Smooth muscle cell (in vitro differentiated cells): ENCODE results near the gene KASH5. TPM values are rescaled to one million over a fixed set of nuclear protein-coding genes. Genes with fewer than 3 reads are reported as not detected.

Source experiments
- DNase-seq: peaks from one replicate; lab custom pipeline; 2025; ENCODE audit not compliant: unreplicated experiment; lab: John Stamatoyannopoulos, UW
- H2AFZ ChIP-seq: fragments of 200-600 bp; sonication (generic); 2 replicates; pipeline ENCODE4 v1.6.0; 2016; ENCODE audit warnings: antibody characterized with exemption, low read depth, mild to moderate bottlenecking
- H3F3A ChIP-seq: fragments of 200-600 bp; sonication (generic); 2 replicates; pipeline ENCODE4 v1.6.0; 2017; ENCODE audit warnings: antibody characterized with exemption, low read depth
- H3K27ac ChIP-seq: fragments of 200-600 bp; sonication (generic); 2 replicates; pipeline ENCODE4 v1.5.1; 2016; ENCODE audit warnings: low read depth, mild to moderate bottlenecking
- H3K27me3 ChIP-seq: fragments of 200-600 bp; sonication (generic); 2 replicates; pipeline ENCODE4 v1.6.1; 2016; ENCODE audit warnings: low read depth, mild to moderate bottlenecking
- H3K36me3 ChIP-seq: fragments of 200-600 bp; sonication (generic); 2 replicates; pipeline ENCODE4 v1.5.1; 2016; ENCODE audit warnings: low read depth
- H3K4me1 ChIP-seq: fragments of 200-600 bp; sonication (generic); 2 replicates; pipeline ENCODE4 v1.5.1; 2016; ENCODE audit warnings: low read depth
- H3K4me2 ChIP-seq: fragments of 200-600 bp; sonication (generic); 2 replicates; pipeline ENCODE4 v1.6.0; 2016; ENCODE audit warnings: mild to moderate bottlenecking
- H3K4me3 ChIP-seq: fragments of 200-600 bp; sonication (generic); 2 replicates; pipeline ENCODE4 v1.5.1; 2016; ENCODE audit warnings: mild to moderate bottlenecking
- H3K79me2 ChIP-seq: fragments of 200-600 bp; sonication (generic); 2 replicates; pipeline ENCODE4 v1.6.0; 2016; ENCODE audit warnings: low read depth, mild to moderate bottlenecking
- H3K9ac ChIP-seq: fragments of 200-600 bp; sonication (generic); 2 replicates; pipeline ENCODE4 v1.6.0; 2016; ENCODE audit warnings: low read depth
- H3K9me3 ChIP-seq: fragments of 200-600 bp; sonication (generic); replicated peaks from 2 replicates; pipeline ENCODE4 v1.5.1; 2016; ENCODE audit warnings: low read depth
- H4K20me1 ChIP-seq: fragments of 200-600 bp; sonication (generic); 2 replicates; pipeline ENCODE4 v1.6.0; 2016; ENCODE audit warnings: low read depth
- CTCF ChIP-seq: fragments of 200-600 bp; sonication (generic); IDR thresholded peaks from 2 replicates; pipeline ENCODE4 v1.5.1; 2017; ENCODE audit warnings: borderline replicate concordance, mild to moderate bottlenecking, antibody characterized with exemption; ENCODE audit not compliant: insufficient read depth, poor library complexity, severe bottlenecking
- whole genome bisulfite sequencing: methylation state at CpG from one replicate; pipeline ENCODE4 v1.1.7; 2016; ENCODE audit warnings: low lambda C conversion rate; 5-methylcytosine and 5-hydroxymethylcytosine counted together
- polyA plus RNA-seq: library from polyadenylated mRNA; unstranded; fragments of >200 nt; fragmentation: Nextera tagmentation; extraction: Ambion mirVana; gene quantifications from 2 replicates; pipeline ENCODE4 v1.2.1, GENCODE V29; 2016
- total RNA-seq: library from RNA; depleted of rRNA; stranded (reverse); fragments of >200 nt; gene quantifications from 2 replicates; pipeline ENCODE4 v1.2.3, GENCODE V29; 2014

The KASH5 gene
- total and polyA plus RNA-seq, 2 experiments from 2014 or later, result not detected

- Histone ChIP-seq H3F3A (peaks cover 4% of the 10 kb centered on the region), H3K4me2 (peak overlapping the region; percentile 79), H3K27ac (no peak overlapping the region), H3K79me2 (no peaks in the 10 kb centered on the region), H3K4me3 (no peak overlapping the region), H3K4me1 (peaks cover 4% of the 10 kb centered on the region), H3K27me3 (no peaks in the 10 kb centered on the region), H3K9me3 (no peaks in the 10 kb centered on the region), H4K20me1 (peaks cover 73% of the 10 kb centered on the region), H2AFZ (no peak overlapping the region), H3K9ac (no peak overlapping the region), H3K36me3 (peaks cover under 1% of the 10 kb centered on the region)
- WGBS, result 23% methylated on average over 27 of the region's 36 CpGs
- TF ChIP-seq CTCF, result no peak
- DNase-seq, result peak; percentile 43
Observed at GRCh38 chr19:49340069-49340864, 47.8 kb upstream of the KASH5 start.

- TF ChIP-seq CTCF, result no peak
- 95% methylated on average over 11 of the region's 11 CpGs for WGBS
- peaks cover 4% of the 10 kb centered on the region for H3F3A ChIP-seq
Observed at GRCh38 chr19:49340865-49341718, 47.0 kb upstream of the KASH5 start.

GRCh38 chr19:49342291-49342721 is 45.7 kb upstream of the KASH5 start:
- Histone ChIP-seq H3K4me1 (peaks cover 4% of the 10 kb centered on the region), H3F3A (peaks cover 4% of the 10 kb centered on the region), H3K4me3 (no peak overlapping the region), H3K79me2 (no peaks in the 10 kb centered on the region), H3K4me2 (no peak overlapping the region), H3K27ac (no peak overlapping the region), H3K27me3 (no peaks in the 10 kb centered on the region), H3K36me3 (peaks cover 8% of the 10 kb centered on the region), H3K9ac (no peak overlapping the region), H4K20me1 (peaks cover 89% of the 10 kb centered on the region), H3K9me3 (no peaks in the 10 kb centered on the region), H2AFZ (no peak overlapping the region)
- DNase-seq, result no peak
- TF ChIP-seq CTCF, result no peak
- WGBS, result 94% methylated on average over 11 of the region's 11 CpGs

More at GRCh38 chr19:49340865-49341718, 47.0 kb upstream of the KASH5 start:
- DNase-seq, result no peak
- Histone ChIP-seq H3K9ac (no peak overlapping the region), H3K4me2 (peak overlapping the region; percentile 54), H3K27ac (no peak overlapping the region), H3K9me3 (no peaks in the 10 kb centered on the region), H3K4me3 (no peak overlapping the region), H3K4me1 (peaks cover 4% of the 10 kb centered on the region), H3K79me2 (no peaks in the 10 kb centered on the region), H3K27me3 (no peaks in the 10 kb centered on the region), H4K20me1 (peaks cover 81% of the 10 kb centered on the region), H3K36me3 (peaks cover 4% of the 10 kb centered on the region), H2AFZ (no peak overlapping the region)
